DOHH2 (cell line): ENCODE results near the gene ZC3H14.

ENCODE experiments used
- H3F3A ChIP-seq: fragments of 200-600 bp; sonication (generic), shearing (Covaris generic); 2 replicates; pipeline ENCODE4 v1.6.0; 2016; ENCODE audit warnings: antibody characterized with exemption, mild to moderate bottlenecking; ENCODE audit not compliant: control insufficient read depth, insufficient read depth
- H3K27ac ChIP-seq: fragments of 200-600 bp; sonication (generic); 2 replicates; pipeline ENCODE4 v1.5.1; 2014; ENCODE audit warnings: low read depth, mild to moderate bottlenecking, low read length, moderate library complexity
- H3K27me3 ChIP-seq: fragments of 200-600 bp; sonication (generic); 2 replicates; pipeline ENCODE4 v1.6.1; 2014; ENCODE audit warnings: mild to moderate bottlenecking, low read length, mixed read lengths; ENCODE audit not compliant: control insufficient read depth
- H3K36me3 ChIP-seq: fragments of 200-600 bp; sonication (generic); 2 replicates; pipeline ENCODE4 v1.6.1; 2014; ENCODE audit warnings: mild to moderate bottlenecking, low read length, moderate library complexity, mixed read lengths; ENCODE audit not compliant: control insufficient read depth
- H3K4me1 ChIP-seq: fragments of 200-600 bp; sonication (generic); 2 replicates; pipeline ENCODE4 v1.6.1; 2014; ENCODE audit warnings: mild to moderate bottlenecking, low read length, mixed read lengths; ENCODE audit not compliant: control insufficient read depth
- H3K4me2 ChIP-seq: fragments of 200-600 bp; sonication (generic); 2 replicates; pipeline ENCODE4 v1.6.0; 2014; ENCODE audit warnings: mild to moderate bottlenecking, low read length, moderate library complexity
- H3K4me3 ChIP-seq: fragments of 200-600 bp; sonication (generic); 2 replicates; pipeline ENCODE4 v1.5.1; 2014; ENCODE audit warnings: mild to moderate bottlenecking, low read length, mixed read lengths
- H3K79me2 ChIP-seq: fragments of 200-600 bp; sonication (generic); 2 replicates; pipeline ENCODE4 v1.6.1; 2014; ENCODE audit warnings: mild to moderate bottlenecking, low read length, mixed read lengths; ENCODE audit not compliant: control insufficient read depth
- H3K9me2 ChIP-seq: fragments of 200-600 bp; sonication (generic); replicated peaks from 2 replicates; pipeline ENCODE4 v1.6.1; 2014; ENCODE audit warnings: mild to moderate bottlenecking, low read length, mixed read lengths; ENCODE audit not compliant: control insufficient read depth
- H3K9me3 ChIP-seq: fragments of 200-600 bp; sonication (generic); 2 replicates; pipeline ENCODE4 v1.6.1; 2014; ENCODE audit warnings: antibody characterized with exemption, low read length, mixed read lengths; ENCODE audit not compliant: control insufficient read depth, insufficient read depth
- H4K20me1 ChIP-seq: fragments of 200-600 bp; sonication (generic); 2 replicates; pipeline ENCODE4 v1.6.0; 2014; ENCODE audit warnings: low read depth, mild to moderate bottlenecking, antibody characterized with exemption, low read length, moderate library complexity; ENCODE audit not compliant: control insufficient read depth, insufficient read depth
- CTCF ChIP-seq: fragments of 200-600 bp; sonication (generic); IDR thresholded peaks from one replicate; pipeline ENCODE4 v1.5.1; 2014; ENCODE audit warnings: antibody characterized with exemption, mild to moderate bottlenecking, low read depth, low read length; ENCODE audit not compliant: poor library complexity, severe bottlenecking
- EZH2phosphoT487 ChIP-seq: fragments of 200-600 bp; sonication (generic); IDR thresholded peaks from 2 replicates; pipeline ENCODE4 v1.6.1; 2017; ENCODE audit warnings: borderline replicate concordance, mild to moderate bottlenecking, antibody characterized with exemption, low read length, moderate library complexity, mixed read lengths

The ZC3H14 gene

GRCh38 chr14:88552876-88553275 is 10.0 kb upstream of the ZC3H14 start:
- no peak overlapping the region for H3K4me2 ChIP-seq
- H3K9me2 ChIP-seq, result no peaks in the 10 kb centered on the region
- peaks cover 42% of the 10 kb centered on the region for H3K27me3 ChIP-seq
- H3K4me1 ChIP-seq, result peaks cover 25% of the 10 kb centered on the region
- H3K9me3 ChIP-seq, result no peaks in the 10 kb centered on the region
- H3K27ac ChIP-seq, result no peak overlapping the region
- TF ChIP-seq EZH2phosphoT487 (no peak), CTCF (no peak)
- no peak overlapping the region for H3K4me3 ChIP-seq
- H3F3A ChIP-seq, result no peaks in the 10 kb centered on the region
- no peaks in the 10 kb centered on the region for H3K79me2 ChIP-seq
- H4K20me1 ChIP-seq, result no peaks in the 10 kb centered on the region
- H3K36me3 ChIP-seq, result no peaks in the 10 kb centered on the region

GRCh38 chr14:88553886-88554456 is 8.9 kb upstream of the ZC3H14 start:
- Histone ChIP-seq H3K4me1 (peaks cover 25% of the 10 kb centered on the region), H3K9me2 (no peaks in the 10 kb centered on the region), H3K4me3 (peak overlapping the region; percentile 66), H4K20me1 (no peaks in the 10 kb centered on the region), H3K27ac (no peak overlapping the region), H3K9me3 (no peaks in the 10 kb centered on the region), H3F3A (no peaks in the 10 kb centered on the region), H3K4me2 (peak overlapping the region; percentile 59), H3K36me3 (no peaks in the 10 kb centered on the region), H3K27me3 (peaks cover 38% of the 10 kb centered on the region), H3K79me2 (no peaks in the 10 kb centered on the region)
- TF ChIP-seq CTCF, result no peak
- peak; percentile 79 for TF ChIP-seq EZH2phosphoT487

GRCh38 chr14:88554457-88555286 is 8.2 kb upstream of the ZC3H14 start, which contains the start of gene PTPN21:
Gene PTPN21, minus strand, starts transcription at chr14:88555007. Its CDS starts 4,590 bp downstream, at chr14:88550417.
- Histone ChIP-seq H3K27me3 (peaks cover 38% of the 10 kb centered on the region), H4K20me1 (no peaks in the 10 kb centered on the region), H3K36me3 (no peaks in the 10 kb centered on the region), H3F3A (no peaks in the 10 kb centered on the region), H3K79me2 (no peaks in the 10 kb centered on the region), H3K9me2 (no peaks in the 10 kb centered on the region), H3K4me1 (peaks cover 25% of the 10 kb centered on the region), H3K4me2 (peak within 1 kb of the TSS; percentile 66), H3K4me3 (peak within 1 kb of the TSS; percentile 66), H3K27ac (no peak within 1 kb of the TSS), H3K9me3 (no peaks in the 10 kb centered on the region)
- TF ChIP-seq CTCF (no peak), EZH2phosphoT487 (peak; percentile 99)
